Fibroblast of lung (primary cell): Measurements from ENCODE around the gene SF1.

Source experiments
- CTCF ChIP-seq, 2 donors: IDR thresholded peaks in 1 of 2; conservative IDR thresholded peaks in 1 of 2; 1 replicate in 1 of 2; 2 replicates in 1 of 2; pipeline ENCODE4 v1.5.1; 2011 to 2012; ENCODE audit warnings: low read length in 2 of 2, control low read depth in 1 of 2, inconsistent platforms in 1 of 2, low read depth in 1 of 2, mild to moderate bottlenecking in 1 of 2
- EZH2 ChIP-seq: IDR thresholded peaks from 2 replicates; pipeline ENCODE4 v1.5.1; 2012; ENCODE audit warnings: low read length, control low read depth, mild to moderate bottlenecking; ENCODE audit errors: missing control alignments

GRCh38 chr11:64714666-64715065 lies 63.7 kb downstream of the SF1 start:
- TF ChIP-seq CTCF (conservative IDR thresholded peaks at IDR 0.05 in 1 of 2, IDR thresholded peaks at IDR 0.05 in 1 of 2; ENCODE audit: low read depth in 1 of 2, low read length in 2 of 2) = no peak
- TF ChIP-seq EZH2 = no peak
